GM23248 (cell line): Measurements from ENCODE around the gene PANX1.

Experiments
- EZH2 ChIP-seq: fragments of 200-600 bp; sonication (generic); IDR thresholded peaks from 2 replicates; pipeline ENCODE4 v1.6.1; 2018; ENCODE audit warnings: antibody characterized with exemption, mild to moderate bottlenecking; ENCODE audit not compliant: insufficient read depth, poor library complexity, severe bottlenecking
- EZH2phosphoT487 ChIP-seq: fragments of 200-600 bp; sonication (generic); IDR thresholded peaks from 2 replicates; pipeline ENCODE4 v1.6.1; 2018; ENCODE audit warnings: antibody characterized with exemption, moderate library complexity, mild to moderate bottlenecking, low read depth; ENCODE audit not compliant: insufficient read depth

DNA sequence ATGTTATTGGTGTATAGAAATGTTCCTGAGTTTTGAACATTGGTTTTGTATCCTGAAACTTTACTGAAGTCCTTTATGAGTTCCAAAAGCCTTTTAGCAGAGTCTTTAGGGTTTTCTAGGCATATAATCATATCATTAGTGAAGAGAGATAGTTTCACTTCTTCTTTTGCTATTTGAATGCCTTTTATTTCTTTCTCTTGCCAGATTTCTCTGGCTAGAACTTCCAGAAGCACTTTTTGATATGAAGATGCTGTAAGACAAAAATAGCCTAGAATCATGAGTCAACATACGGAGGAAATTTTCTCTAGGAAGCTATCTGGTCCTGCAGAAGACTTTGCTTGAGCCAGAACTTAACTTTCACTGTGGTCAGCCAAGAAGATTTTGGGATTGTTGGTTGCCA, 89.1 kb downstream of the PANX1 start:
- TF ChIP-seq EZH2 (no peak), EZH2phosphoT487 (no peak)
